ENCODE results near the gene ACAP2.

DNA sequence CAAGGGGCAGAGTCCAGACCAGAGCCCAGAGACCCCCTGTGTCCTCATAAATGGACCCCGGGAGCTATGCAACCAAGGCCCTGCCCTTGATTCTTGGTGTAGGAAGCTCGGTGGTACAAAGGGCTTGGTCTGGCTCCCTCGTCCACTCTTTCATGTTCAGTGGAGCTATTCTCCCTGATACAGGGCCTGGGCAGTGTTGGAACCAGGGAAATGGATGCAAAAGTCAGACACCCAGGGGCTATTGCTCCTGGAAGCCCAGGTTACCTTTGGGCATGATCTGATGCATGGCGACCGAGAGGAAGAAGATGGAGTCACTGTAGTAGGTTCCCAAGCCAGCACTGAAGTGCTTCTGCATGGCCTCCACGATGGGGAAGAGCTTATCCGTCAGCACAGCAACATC is 216.4 kb downstream of the ACAP2 start:
- TF ChIP-seq, protein P1, sequence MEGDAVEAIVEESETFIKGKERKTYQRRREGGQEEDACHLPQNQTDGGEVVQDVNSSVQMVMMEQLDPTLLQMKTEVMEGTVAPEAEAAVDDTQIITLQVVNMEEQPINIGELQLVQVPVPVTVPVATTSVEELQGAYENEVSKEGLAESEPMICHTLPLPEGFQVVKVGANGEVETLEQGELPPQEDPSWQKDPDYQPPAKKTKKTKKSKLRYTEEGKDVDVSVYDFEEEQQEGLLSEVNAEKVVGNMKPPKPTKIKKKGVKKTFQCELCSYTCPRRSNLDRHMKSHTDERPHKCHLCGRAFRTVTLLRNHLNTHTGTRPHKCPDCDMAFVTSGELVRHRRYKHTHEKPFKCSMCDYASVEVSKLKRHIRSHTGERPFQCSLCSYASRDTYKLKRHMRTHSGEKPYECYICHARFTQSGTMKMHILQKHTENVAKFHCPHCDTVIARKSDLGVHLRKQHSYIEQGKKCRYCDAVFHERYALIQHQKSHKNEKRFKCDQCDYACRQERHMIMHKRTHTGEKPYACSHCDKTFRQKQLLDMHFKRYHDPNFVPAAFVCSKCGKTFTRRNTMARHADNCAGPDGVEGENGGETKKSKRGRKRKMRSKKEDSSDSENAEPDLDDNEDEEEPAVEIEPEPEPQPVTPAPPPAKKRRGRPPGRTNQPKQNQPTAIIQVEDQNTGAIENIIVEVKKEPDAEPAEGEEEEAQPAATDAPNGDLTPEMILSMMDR (IDR thresholded peaks at IDR 0.05), result no peak
- TF ChIP-seq POLR2A (IDR thresholded peaks at IDR 0.05), result no peak
- TF ChIP-seq POLR2AphosphoS5 (IDR thresholded peaks at IDR 0.05), result no peak
- TF ChIP-seq EP300 (IDR thresholded peaks at IDR 0.05), result no peak

Data from gastroesophageal sphincter (tissue), 3 donors.